Smooth muscle cell of trachea (primary cell): Measurements from ENCODE around the gene NGFR. TPM values are rescaled to one million over a fixed set of nuclear protein-coding genes. Genes with fewer than 3 reads are reported as not detected.

ENCODE experiments used
- total RNA-seq: library from RNA; depleted of rRNA; stranded (reverse); fragments of >200 nt; gene quantifications from 2 replicates; pipeline ENCODE4 v1.2.1, GENCODE V29; 2014

Gene NGFR, protein sequence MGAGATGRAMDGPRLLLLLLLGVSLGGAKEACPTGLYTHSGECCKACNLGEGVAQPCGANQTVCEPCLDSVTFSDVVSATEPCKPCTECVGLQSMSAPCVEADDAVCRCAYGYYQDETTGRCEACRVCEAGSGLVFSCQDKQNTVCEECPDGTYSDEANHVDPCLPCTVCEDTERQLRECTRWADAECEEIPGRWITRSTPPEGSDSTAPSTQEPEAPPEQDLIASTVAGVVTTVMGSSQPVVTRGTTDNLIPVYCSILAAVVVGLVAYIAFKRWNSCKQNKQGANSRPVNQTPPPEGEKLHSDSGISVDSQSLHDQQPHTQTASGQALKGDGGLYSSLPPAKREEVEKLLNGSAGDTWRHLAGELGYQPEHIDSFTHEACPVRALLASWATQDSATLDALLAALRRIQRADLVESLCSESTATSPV
- total RNA-seq, result 0.44 and 3.3 TPM in 2 replicates

DNA sequence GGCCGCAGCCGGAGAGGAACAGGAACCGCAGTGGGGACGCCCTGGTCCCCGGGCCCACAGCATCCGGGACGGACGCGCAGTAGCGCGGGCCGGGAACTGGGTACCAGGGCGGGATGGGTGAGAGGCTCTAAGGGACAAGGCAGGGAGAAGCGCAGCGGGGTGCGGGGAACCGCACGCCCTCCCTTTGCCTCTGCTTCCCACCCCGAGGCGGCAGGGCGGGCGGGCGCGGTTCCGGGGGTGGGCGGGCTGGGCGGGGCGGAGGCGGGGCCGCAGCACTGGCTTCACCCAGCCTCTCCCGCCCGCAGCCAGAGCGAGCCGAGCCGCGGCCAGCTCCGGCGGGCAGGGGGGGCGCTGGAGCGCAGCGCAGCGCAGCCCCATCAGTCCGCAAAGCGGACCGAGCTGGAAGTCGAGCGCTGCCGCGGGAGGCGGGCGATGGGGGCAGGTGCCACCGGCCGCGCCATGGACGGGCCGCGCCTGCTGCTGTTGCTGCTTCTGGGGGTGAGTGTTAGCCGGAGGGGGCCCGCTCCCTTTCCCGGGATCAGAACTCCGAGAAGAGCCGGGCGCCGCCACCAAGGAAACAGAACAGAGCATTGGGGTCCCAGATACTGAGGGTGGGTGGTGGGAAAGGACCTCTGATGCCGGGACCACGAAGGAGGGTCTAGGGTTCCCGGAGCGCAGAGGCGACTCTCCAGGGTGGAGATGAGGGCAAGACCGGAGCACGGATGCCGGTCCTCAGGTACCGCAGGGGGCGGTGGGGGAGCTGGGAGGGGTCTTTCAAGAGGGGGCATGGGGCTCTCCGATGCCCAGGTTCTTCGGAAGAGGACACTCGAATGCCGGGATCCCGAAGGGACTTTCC is at the start of gene NGFR:
TSS of gene NGFR (plus strand) at position 308 of the 856 bp plus-strand sequence. CDS start at position 433, 125 bp downstream.

Other genes with a start within 250 kb of the NGFR start
- gene ZNF652, start 133.0 kb upstream of the NGFR start, total RNA-seq, result 7.3 and 8.3 TPM in 2 replicates
- gene PHB1, start 80.4 kb upstream of the NGFR start, total RNA-seq, result 104 and 173 TPM in 2 replicates
- 0.15 and 0.50 TPM in 2 replicates for gene NXPH3, start 80.6 kb downstream of the NGFR start, total RNA-seq
- gene SPOP, start 182.8 kb downstream of the NGFR start, total RNA-seq, result 73.2 and 129 TPM in 2 replicates
- 39.9 and 45.5 TPM in 2 replicates for gene SLC35B1, start 212.7 kb downstream of the NGFR start, total RNA-seq